Measurements from ENCODE around the gene TUBA4B. TPM values are rescaled to one million over a fixed set of nuclear protein-coding genes. Genes with fewer than 3 reads are reported as not detected.

Gene TUBA4B
- total RNA-seq (ENCODE audit: unreplicated experiment) = not detected
- long read RNA-seq = 0 reads

- Mint-ChIP-seq H3K27me3 (ENCODE audit: unreplicated experiment) (peaks cover 15% of the 10 kb centered on the region), H3K27ac (ENCODE audit: unreplicated experiment) (peak within 1 kb of the TSS; percentile 30), H3K4me3 (ENCODE audit: unreplicated experiment) (peak within 1 kb of the TSS; percentile 76), H3K4me1 (ENCODE audit: unreplicated experiment) (peaks cover 18% of the 10 kb centered on the region), H3K36me3 (ENCODE audit: low read depth, unreplicated experiment) (peaks cover 18% of the 10 kb centered on the region), H3K9me3 (ENCODE audit: unreplicated experiment) (no peaks in the 10 kb centered on the region)
- TF ChIP-seq CTCF (IDR thresholded peaks at IDR 0.05; ENCODE audit: unreplicated experiment) = no peak
- peak; percentile 31 for DNase-seq (ENCODE audit: low spot score)
Observed at GRCh38 chr2:219252900-219253752, at the start of gene TUBA4B. Gene TUBA4B (plus strand): TSS chr2:219253243. CDS start chr2:219253408, 165 bp downstream.

GRCh38 chr2:219204425-219205164, 48.4 kb upstream of the TUBA4B start:
- Mint-ChIP-seq H3K27me3 (ENCODE audit: unreplicated experiment) (peaks cover 8% of the 10 kb centered on the region), H3K4me1 (ENCODE audit: unreplicated experiment) (peaks cover 17% of the 10 kb centered on the region), H3K36me3 (ENCODE audit: low read depth, unreplicated experiment) (peaks cover 13% of the 10 kb centered on the region), H3K4me3 (ENCODE audit: unreplicated experiment) (no peak overlapping the region), H3K27ac (ENCODE audit: unreplicated experiment) (no peak overlapping the region), H3K9me3 (ENCODE audit: unreplicated experiment) (no peaks in the 10 kb centered on the region)
- no peak for TF ChIP-seq CTCF (IDR thresholded peaks at IDR 0.05; ENCODE audit: unreplicated experiment)
- DNase-seq (ENCODE audit: low spot score) = no peak

GRCh38 chr2:219205165-219205538, 47.9 kb upstream of the TUBA4B start:
- Mint-ChIP-seq H3K4me1 (ENCODE audit: unreplicated experiment) (peaks cover 17% of the 10 kb centered on the region), H3K4me3 (ENCODE audit: unreplicated experiment) (no peak overlapping the region)

GRCh38 chr2:219205981-219206327, 47.1 kb upstream of the TUBA4B start:
- Mint-ChIP-seq H3K27me3 (ENCODE audit: unreplicated experiment) (peaks cover 7% of the 10 kb centered on the region), H3K4me1 (ENCODE audit: unreplicated experiment) (peaks cover 17% of the 10 kb centered on the region), H3K27ac (ENCODE audit: unreplicated experiment) (peak overlapping the region; percentile 85), H3K9me3 (ENCODE audit: unreplicated experiment) (no peaks in the 10 kb centered on the region), H3K4me3 (ENCODE audit: unreplicated experiment) (peak overlapping the region; percentile 94), H3K36me3 (ENCODE audit: low read depth, unreplicated experiment) (peaks cover 14% of the 10 kb centered on the region)
- TF ChIP-seq CTCF (IDR thresholded peaks at IDR 0.05; ENCODE audit: unreplicated experiment) = no peak
- no peak for DNase-seq (ENCODE audit: low spot score)

More at GRCh38 chr2:219205165-219205538, 47.9 kb upstream of the TUBA4B start:
- H3K27me3 Mint-ChIP-seq (ENCODE audit: unreplicated experiment) = peaks cover 8% of the 10 kb centered on the region
- peaks cover 14% of the 10 kb centered on the region for H3K36me3 Mint-ChIP-seq (ENCODE audit: low read depth, unreplicated experiment)
- H3K27ac Mint-ChIP-seq (ENCODE audit: unreplicated experiment) = no peak overlapping the region
- TF ChIP-seq CTCF (IDR thresholded peaks at IDR 0.05; ENCODE audit: unreplicated experiment) = no peak
- no peaks in the 10 kb centered on the region for H3K9me3 Mint-ChIP-seq (ENCODE audit: unreplicated experiment)
- no peak for DNase-seq (ENCODE audit: low spot score)

All from endothelial cell (in vitro differentiated cells).